Renal pelvis (tissue), 4 donors: ENCODE results near the gene RAP1GAP2. TPM values are rescaled to one million over a fixed set of nuclear protein-coding genes. Genes with fewer than 3 reads are reported as not detected.
A peak's percentile ranks its signal among the peaks of the same experiment; 100 is the strongest.
"Not testable (repeated sequence)": the region's sequence is repeated elsewhere in the genome, so short reads cannot be mapped to it uniquely, and the experiment has no call there.

Experiments used
- DNase-seq: peaks from one replicate; pipeline ENCODE4 v3.0.0-alpha.2; 2013
- polyA plus RNA-seq, 3 donors: library from polyadenylated mRNA; unstranded; fragments of 120-200 nt; gene quantifications; one replicate each; pipeline ENCODE4 v1.2.1, GENCODE V29; 2013; ENCODE audit not compliant: insufficient read length in 3 of 3

RAP1GAP2 gene
- polyA plus RNA-seq, 3 donors, result 26.3 to 33.3 (median 27.0) TPM

DNA sequence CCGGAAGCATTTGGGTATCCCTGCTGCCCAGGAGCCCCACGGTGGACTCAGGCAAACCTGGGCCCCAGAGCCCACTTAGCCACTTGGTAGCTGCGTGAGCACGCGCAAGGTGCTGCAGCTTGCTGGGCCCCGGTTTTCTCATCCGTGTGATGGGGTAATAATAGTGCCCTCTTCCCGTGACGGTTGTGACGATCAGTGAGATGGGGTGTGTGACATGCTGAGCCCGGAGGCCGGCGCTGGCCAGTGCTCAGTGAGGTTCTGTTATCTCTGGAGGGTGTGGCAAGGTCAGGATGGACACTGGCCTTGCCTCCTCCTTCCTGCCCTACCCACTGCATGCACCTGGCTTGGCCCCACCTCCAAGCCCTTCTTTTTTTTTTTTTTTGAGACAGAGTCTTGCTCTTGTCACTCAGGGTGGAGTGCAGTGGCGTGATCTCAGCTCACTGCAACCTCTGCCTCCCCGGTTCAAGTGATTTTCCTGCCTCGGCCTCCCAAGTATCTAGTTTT is 82.6 kb downstream of the RAP1GAP2 start:
- no peak for DNase-seq

GRCh38 chr17:2880050-2880449 is 83.8 kb downstream of the RAP1GAP2 start:
- no peak for DNase-seq

DNA sequence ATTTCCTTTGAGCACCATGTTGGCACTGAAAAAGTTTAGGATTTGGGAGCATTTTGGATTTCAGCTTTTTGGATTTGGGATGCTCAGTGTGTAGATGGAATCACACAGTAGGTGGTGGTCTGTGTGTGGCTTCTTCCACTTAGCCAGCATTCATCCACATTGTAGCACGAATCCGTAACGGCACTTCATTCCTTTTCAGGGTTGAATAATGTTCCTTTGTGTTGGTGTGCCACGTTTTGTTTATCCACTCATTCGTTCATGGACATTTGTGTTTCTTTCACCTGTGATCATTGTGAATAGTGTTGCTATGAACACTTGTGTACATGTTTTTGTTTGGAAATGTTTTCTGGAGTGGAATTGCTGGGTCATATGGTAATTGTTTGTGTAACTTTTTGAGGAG is 85.1 kb downstream of the RAP1GAP2 start:
- no peak for DNase-seq

- DNase-seq, result no peak
These were observed 87.4 kb downstream of the RAP1GAP2 start for GRCh38 chr17:2883544-2884213.

DNA sequence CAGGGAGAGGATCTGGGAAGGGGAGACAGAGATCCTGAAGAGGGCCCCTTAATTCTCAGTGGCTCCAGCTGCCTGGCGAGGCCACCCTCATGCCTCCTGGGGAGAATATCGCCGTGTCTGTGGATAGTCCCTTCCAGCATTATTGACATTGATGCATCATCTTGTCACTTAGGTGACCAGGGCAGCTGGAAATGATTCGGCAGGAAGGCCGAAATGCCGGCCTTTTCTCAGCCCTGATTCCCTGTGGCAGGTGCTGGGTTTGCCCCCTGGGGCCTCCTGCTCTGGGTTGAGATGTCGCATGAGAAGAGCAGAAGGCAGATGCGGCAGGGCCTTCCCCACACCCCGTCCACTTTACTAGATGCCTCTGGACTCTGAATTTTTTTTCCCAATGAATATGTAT is 89.5 kb downstream of the RAP1GAP2 start:
- no peak for DNase-seq

DNA sequence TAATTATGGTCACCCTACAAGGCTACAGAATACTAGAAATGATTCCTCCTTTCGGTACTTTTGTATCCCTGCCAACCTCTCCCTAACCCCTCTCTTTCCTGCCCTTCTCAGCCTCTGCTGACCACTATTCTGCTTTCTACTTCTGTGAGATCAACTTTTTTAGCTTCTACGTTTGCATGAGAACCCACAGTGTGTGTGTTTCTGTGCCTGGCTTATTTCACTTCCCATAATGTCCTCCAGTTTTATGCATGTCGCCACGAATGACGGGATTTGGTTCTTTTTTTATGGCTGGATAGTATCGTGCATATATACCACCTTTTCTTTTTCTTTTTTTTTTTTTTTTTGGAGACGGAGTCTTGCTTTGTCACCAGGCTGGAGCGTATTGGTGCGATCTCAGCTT is 92.1 kb downstream of the RAP1GAP2 start:
- DNase-seq, result no peak

DNA sequence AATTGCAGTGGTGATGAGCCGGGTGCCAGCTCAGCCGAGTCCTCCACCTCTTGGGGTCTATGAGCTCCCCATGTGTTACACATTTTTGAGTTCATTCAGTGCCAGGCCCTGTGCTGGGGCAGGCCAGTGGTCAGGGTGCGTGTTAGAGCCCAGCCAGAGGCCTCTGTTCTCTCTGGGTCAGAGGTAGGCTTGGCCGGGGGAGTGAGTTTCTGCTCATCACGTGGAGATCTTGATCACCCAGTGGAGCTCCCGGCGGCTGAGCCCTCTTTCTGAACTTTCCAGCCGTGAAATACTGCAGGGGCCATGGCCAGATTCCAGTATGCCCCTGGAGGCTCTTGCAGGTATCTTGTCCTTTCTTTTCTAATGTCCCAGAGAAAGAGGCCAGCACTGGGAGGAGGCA is 93.0 kb downstream of the RAP1GAP2 start:
- DNase-seq, result no peak

GRCh38 chr17:2890778-2891177 is 94.5 kb downstream of the RAP1GAP2 start:
- DNase-seq, result not testable (repeated sequence)

DNA sequence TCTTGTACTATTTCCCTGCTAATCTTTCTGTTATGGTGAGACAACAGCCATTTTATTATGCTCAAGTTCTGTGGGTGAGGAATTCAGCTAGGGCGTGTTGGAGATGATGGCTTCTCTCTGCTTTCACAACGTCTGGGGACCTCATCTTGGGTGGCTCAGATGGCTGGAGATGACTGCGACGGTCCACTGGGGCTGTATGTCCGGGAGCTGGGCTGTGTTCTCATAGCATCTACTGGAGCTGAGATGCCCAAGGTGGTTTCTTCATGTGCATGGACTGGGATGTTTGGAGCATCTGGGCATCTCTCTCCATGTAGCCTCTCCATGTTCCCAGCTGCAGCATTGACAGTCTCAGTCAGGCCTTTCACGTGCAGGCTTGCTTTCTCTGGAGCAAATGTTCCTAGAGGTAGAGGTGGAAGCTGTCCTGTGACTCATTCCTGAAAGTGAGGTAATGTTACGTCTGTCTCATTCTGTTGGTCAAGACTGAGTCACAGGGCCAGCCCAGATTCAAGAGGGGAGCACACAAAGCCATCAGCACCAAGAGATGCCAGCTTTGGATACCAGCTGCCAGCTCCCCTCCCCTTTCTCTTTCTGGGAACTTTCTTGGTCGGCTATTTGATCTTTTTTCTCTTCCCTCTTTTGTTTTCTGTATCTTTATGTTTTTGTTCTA is 96.2 kb downstream of the RAP1GAP2 start:
- no peak for DNase-seq

DNA sequence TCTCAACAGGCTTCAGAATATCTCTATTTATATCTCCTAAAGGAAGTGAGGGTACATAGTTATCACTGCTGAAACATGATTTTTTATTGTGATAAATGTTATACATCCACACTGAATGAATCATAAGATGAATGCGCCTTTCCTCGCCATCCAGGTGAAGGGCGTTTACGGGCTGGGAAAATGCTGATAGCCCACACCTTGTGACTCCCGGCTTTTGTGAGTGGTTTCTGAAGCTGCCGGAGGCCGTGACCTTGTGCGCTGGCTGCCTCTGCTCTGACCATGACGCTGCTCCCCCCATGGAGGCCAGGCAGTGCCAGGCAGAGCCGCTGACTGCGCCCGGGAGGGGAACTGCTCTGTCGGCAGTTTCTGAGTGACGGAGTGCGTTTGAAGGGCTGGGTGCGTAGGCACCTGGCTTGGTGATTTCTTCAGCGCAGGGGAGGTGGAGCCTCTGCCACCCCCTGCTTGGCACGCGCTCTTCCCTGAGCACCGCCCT is 97.2 kb downstream of the RAP1GAP2 start:
- DNase-seq, result no peak

DNA sequence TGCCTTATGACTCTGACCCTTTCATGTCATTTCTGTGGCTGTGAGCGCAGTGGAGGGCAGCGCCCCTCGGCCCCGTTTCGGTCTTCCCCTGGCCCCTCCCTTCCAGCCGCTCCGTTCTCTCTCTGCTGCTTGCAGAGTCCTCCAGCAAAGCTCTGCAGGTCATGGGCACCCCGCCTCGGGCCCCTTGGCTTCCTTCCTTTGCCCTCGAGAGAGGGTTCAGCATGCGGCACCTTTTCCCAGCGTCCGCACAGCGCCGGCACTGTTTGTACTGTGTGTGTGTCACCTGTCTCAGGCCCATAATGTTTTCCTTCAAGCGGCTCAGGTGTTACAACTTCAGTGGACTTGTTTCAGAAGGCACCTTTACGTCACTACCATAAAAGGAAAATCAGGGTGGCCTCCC is 98.5 kb downstream of the RAP1GAP2 start:
- DNase-seq, result no peak

GRCh38 chr17:2897605-2898004 is 101.4 kb downstream of the RAP1GAP2 start:
- DNase-seq, result no peak

DNA sequence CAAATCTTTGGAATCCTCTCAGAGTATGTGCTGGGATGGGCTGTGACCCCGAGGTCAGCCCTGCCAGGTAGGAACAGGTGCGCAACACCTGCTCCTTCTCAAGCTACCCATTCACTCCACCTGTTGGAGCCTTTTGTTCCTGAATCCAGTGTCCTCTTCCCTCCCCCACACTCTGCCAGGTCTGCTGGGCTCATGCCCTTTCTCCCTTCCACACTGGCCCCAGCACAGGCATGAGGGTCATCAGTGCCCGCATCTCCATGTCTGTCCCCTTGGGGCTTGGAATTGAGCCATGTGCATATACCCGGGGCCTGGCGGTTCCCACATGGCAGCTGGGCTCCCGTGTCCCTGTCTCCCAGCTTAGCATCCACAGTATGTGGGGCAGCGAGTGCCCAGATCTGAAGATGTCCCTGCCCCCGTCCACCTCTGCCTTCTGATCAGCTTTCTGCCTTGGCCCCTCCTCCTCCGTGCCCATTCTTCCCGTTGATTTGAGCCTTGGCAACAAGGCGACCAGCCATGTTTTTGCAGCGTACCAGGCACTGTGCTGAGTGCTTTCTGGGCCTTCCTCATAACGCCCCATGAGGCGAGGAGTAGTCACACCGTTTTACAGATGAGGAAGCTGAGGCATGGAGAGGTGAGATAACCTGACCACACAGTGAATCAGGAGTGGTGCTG is 102.2 kb downstream of the RAP1GAP2 start:
- no peak for DNase-seq

DNA sequence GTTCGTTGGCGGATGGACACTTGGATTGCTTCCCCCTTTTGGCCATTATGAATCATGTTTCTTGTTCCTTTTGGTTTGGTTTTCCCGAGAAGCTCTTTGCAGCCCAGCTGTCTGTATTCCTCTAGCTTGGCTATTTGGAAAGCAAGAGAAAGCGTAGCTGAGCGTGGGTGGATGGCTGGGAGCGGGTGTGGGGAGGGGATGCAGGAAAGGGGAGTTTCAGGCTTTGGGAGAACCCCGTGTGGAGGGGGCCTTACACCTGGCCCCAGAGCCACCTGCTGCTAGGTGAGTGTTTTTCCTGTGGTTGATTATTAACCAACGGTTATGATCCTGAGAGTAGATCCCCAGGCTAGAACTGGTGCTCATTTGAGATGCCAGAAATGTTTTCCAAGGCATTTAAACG is 103.7 kb downstream of the RAP1GAP2 start:
- DNase-seq, result peak; percentile 54

- DNase-seq, result no peak
These were observed 104.6 kb downstream of the RAP1GAP2 start for GRCh38 chr17:2900842-2901241.

GRCh38 chr17:2901582-2901981 is 105.3 kb downstream of the RAP1GAP2 start:
- no peak for DNase-seq

GRCh38 chr17:2902546-2902945 is 106.3 kb downstream of the RAP1GAP2 start:
- no peak for DNase-seq

DNA sequence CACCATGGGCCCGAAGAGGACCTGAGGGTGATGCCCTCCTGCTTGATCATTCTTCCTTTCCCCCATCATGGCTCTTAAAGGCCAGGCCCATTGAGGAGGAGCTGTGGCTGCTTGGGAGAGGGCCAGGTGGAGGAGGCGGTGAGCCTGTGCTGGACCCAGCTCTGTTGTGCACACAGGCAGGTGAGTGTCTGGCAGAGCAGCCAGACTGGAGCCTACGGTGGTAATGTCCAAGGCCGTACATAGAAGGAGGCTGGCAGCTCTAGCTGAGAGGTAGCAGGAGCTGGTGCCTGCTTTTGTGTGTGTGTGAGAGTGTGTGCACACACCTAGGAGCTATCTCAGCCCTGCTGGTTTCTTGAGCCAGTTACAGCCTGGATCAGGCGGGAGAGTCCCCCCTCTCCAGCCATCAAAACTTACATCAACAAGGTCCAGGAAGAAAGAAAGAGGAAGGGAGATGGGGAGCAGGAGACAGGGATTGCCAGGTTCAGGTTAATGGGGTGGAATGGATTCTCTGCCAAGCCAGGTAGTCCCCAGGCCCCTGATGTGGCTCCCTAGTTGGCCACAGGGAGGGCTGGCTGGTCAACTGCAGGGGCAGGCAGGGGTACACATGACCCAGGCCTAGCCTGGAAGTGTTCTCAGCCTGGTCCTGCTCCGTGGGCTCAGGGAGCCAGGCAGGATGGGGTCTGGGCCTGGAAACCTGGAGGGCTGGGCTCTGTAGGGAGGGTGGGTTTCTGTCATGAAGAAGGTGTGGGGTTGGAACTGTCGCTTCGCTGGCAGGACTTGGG is 107.1 kb downstream of the RAP1GAP2 start:
- no peak for DNase-seq

DNA sequence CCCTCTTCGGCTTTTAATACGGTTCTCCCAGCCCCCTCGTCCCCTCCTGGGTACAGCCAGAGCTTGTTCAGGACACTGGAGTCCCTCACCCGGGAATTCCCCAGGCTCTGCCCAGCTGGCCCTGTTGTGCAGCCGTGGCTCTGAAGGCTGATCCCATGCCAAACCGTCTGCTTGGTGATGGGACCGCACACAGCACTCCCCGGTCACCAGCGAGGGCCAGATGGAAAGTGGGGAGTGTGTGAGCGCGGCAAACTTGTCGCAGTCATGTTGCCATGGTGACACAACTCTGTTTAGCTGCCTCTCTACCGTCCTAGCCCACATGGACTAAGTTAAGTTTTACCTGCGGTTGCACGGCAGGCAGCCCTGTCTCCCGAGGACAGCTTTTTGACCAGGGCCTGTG is 107.9 kb downstream of the RAP1GAP2 start:
- peak; percentile 75 for DNase-seq

DNA sequence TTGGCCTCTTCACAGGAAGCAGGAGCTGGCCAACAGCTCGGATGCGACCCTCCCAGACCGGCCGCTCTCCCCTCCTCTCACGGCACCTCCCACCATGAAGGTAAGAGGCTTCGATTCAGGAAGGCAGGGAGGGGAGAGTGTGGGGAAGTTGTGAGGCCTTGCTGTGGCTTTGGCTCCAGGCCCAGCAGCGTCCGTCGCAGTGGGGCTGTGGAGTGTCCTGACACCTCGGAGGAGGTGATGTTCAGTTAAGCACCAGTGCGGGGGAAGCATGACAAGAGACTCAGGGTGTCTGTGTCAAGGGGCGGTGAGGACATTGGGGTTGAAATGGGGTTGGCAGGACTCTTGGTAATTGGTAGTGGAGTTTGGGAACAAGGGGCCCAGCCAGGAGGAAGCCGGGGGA is 109.0 kb downstream of the RAP1GAP2 start:
- DNase-seq, result no peak

GRCh38 chr17:2905696-2906501 is 109.7 kb downstream of the RAP1GAP2 start:
- no peak for DNase-seq
